ENCODE data around the gene GPR37L1.

GPR37L1 gene

GRCh38 chr1:202122639-202123335 lies at the start of gene GPR37L1:
TSS of gene GPR37L1 (plus strand) at chr1:202122917. CDS start at chr1:202122964, 47 bp downstream.
- DNase-seq = no peak

- DNase-seq = no peak
Measured at GRCh38 chr1:202073206-202073605, 49.5 kb upstream of the GPR37L1 start.

GRCh38 chr1:202074985-202075384 lies 47.7 kb upstream of the GPR37L1 start:
- no peak for DNase-seq

GRCh38 chr1:202075389-202075788 lies 47.3 kb upstream of the GPR37L1 start:
- no peak for DNase-seq

GRCh38 chr1:202076050-202076511 lies 46.6 kb upstream of the GPR37L1 start:
- no peak for DNase-seq

GRCh38 chr1:202078241-202078640 lies 44.5 kb upstream of the GPR37L1 start:
- DNase-seq = no peak

- no peak for DNase-seq
Measured at GRCh38 chr1:202081992-202082391, 40.7 kb upstream of the GPR37L1 start.

GRCh38 chr1:202084791-202085681 lies 37.7 kb upstream of the GPR37L1 start:
- no peak for DNase-seq

GRCh38 chr1:202085682-202086373 lies 36.9 kb upstream of the GPR37L1 start:
- DNase-seq = no peak

- no peak for DNase-seq
Measured at GRCh38 chr1:202086579-202087350, 36.0 kb upstream of the GPR37L1 start.

GRCh38 chr1:202088206-202088605 lies 34.5 kb upstream of the GPR37L1 start:
- no peak for DNase-seq

- no peak for DNase-seq
Measured at GRCh38 chr1:202090994-202091393, 31.7 kb upstream of the GPR37L1 start.

GRCh38 chr1:202093858-202094257 lies 28.9 kb upstream of the GPR37L1 start:
- DNase-seq = no peak

- DNase-seq = no peak
Measured at GRCh38 chr1:202101184-202101583, 21.5 kb upstream of the GPR37L1 start.

- DNase-seq = no peak
Measured at GRCh38 chr1:202104073-202104472, 18.6 kb upstream of the GPR37L1 start.

GRCh38 chr1:202105571-202106339 lies 17.0 kb upstream of the GPR37L1 start:
- no peak for DNase-seq

- DNase-seq = no peak
Measured at GRCh38 chr1:202106340-202107254, 16.1 kb upstream of the GPR37L1 start.

- no peak for DNase-seq
Measured at GRCh38 chr1:202107321-202107761, 15.4 kb upstream of the GPR37L1 start.

GRCh38 chr1:202107801-202108731 lies 14.7 kb upstream of the GPR37L1 start:
- no peak for DNase-seq
